Jurkat, Clone E6-1 (cell line): ENCODE results near the gene ANKRD23.

ENCODE experiments used
- DNase-seq: peaks from one replicate; pipeline ENCODE4 v3.0.0-alpha.2; 2011; ENCODE audit warnings: low read depth, low spot score
- H3K4me3 ChIP-seq: 2 replicates; pipeline ENCODE4 v1.5.1; 2011; ENCODE audit warnings: mild to moderate bottlenecking, low read length, control low read depth, moderate library complexity

The ANKRD23 gene

DNA sequence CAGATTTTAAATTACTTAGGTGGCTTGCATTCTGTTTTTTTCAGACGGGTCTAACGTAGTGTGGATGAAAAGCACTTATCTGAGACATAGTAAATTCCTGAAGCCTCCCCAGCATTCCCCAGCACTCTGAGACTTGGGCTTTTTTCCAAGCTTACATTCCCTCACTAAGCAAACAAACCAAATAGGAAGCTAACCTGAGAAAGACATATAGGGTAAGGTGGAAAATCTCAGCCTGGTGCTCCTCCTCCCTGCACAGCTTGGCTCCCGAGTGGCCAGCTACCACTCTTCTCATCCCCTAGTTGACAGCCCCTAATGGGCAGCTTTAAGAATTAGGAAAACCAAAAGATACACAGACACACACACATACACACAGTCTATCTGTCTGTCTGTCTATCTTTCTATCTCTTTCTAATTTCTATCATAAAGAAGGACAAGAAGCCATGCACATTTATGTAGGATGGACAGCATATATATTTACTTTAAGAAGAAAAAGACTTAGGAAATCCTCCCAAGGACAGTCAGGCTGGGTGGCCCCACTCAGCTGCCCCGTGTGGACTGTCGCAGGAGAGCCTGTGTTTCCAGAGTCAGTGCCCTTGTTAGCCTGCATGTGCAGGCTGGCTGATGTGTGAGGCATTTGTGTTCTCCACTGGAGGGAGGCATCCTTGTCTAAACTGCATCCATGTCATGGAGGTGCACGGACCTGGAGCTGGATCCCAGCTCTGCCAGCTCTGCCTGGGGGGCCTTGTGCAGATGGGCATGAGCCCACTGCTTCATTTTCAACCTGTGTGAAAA is 19.5 kb downstream of the ANKRD23 start:
- no peak for DNase-seq
- H3K4me3 ChIP-seq, result no peak overlapping the region

DNA sequence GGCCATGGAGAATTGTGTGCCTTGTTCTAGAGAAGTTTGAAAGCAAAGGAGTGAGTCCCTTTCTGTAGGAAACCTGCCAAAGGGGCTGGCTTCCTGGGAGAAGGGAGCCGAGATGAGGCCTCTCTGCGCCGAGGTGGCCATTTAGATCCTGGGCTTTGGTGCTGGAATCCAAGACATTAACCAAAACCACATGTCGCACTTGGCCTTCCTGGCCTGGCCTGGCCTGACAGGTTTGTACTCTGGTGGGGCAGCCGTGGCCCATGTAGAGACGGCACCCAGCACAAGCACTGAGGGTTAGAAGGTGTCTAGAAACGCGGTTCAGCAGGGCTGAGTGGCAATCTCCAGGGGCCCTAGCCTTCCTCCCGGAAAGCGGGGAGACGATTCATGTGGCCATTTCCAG is 20.6 kb downstream of the ANKRD23 start:
- DNase-seq, result no peak
- no peak overlapping the region for H3K4me3 ChIP-seq

DNA sequence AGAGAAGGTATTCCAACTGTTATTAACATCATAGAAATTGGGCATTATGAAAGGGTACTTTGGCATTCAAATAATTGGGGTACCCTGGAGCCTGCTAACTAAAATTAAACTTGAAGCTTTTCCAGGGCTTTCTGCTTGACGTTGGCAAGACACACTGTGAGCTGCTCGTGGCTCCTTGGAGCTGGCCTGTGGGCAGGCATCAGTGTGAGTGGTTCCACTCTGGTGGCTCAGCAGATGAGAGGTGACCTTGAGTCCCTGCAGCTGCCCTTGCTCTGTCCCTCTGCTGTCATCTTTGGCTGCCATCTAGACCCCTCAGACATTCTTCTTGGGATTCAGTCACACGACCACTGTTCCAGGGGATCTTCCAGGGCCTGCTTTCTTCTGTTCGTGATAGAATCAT is 21.0 kb downstream of the ANKRD23 start:
- no peak for DNase-seq
- no peak overlapping the region for H3K4me3 ChIP-seq

DNA sequence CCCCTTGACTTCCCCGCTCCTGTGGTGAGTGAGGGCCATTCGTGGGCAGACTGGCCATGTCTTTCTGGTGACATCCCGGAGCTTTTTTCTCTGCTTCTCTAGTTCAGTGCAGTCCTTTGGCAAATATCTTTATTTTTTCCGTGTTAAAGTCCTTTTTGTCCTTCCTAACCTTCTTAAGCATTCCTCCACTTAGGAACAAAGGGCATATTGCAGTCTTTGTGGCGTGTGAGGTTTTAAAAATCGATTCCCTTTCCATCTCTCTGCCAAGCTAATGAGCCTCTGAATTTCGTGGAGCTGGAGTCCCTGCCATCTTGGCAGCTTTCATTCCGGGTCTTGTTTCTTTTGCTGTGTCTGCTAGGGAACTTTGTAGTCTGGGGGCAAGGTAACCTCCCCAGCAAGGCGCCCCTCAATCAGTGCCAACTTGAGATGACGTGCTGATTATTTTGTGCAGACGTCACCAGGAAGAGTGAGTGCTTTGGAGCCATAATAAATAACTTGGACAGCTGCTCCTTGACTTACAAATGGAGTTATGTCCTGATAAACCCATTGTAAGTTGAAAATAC is 22.6 kb downstream of the ANKRD23 start:
- no peak overlapping the region for H3K4me3 ChIP-seq
- DNase-seq, result no peak

DNA sequence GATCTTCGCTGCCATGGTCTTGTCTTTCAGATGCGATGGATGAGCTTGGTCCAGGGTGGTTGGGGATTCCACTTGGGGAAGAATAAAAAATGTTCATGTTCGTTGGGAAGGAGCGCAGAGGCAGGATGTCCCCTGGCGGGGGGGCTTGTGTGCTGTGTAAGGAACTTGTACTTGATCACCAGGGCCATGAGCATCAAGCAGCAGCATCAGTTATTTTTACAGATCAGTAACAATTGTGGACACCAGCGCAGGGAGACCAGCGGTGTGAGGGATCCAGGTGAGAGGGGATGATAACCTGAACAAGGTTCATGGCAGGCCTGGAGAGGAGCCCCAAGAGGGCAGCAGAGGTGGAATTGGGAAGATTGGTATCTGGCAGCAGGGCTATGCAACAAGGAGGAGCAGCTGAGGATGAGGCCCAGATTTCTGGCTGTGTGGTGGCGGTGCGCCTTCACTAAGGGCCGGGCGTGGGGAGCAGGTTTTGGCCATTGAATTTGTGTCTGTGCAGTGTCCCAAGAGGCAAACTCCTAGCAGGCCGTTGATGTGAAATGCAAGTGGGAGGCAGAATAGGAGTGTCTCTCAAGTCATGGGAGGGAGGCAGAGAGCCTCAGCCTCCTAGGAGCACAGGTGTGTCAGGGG is 23.8 kb downstream of the ANKRD23 start:
- no peak overlapping the region for H3K4me3 ChIP-seq
- no peak for DNase-seq

DNA sequence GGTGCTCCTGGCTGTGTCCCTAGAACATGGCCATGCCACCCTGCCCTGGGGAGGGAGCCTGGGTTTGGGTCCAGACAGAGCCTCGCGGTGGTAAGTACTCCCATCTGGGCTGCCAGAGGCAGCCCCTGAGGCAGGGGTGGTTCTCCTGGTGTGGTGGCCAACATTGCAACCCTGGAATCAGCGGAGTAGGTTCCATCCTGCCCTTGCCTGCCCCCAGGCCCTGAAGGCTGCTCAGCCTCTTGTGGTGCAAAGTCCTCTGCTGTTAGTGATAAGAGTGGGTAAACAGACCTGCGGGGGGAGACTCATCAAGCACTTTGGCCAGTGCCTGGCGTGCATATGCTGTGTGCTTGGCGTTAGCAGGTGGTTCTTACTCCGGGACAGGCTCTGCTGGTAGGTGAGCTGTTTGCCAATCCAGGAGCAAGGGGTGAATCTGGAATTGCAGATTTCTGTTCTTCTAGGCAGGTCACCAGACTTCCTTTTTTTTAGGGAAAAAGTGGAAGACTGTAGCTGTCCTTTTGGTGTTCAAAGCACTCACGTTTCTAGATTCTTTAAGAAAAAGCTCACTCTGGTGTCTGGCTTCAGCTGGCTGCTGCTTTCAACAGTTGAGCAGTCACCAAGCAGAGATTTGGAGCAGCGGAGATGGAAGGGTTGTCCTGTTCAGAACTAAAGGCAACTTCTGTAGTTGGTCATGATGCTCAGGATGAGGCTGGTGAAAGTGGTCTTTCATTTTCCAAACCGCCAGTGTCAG is 24.5 kb downstream of the ANKRD23 start:
- DNase-seq, result no peak
- H3K4me3 ChIP-seq, result no peak overlapping the region

DNA sequence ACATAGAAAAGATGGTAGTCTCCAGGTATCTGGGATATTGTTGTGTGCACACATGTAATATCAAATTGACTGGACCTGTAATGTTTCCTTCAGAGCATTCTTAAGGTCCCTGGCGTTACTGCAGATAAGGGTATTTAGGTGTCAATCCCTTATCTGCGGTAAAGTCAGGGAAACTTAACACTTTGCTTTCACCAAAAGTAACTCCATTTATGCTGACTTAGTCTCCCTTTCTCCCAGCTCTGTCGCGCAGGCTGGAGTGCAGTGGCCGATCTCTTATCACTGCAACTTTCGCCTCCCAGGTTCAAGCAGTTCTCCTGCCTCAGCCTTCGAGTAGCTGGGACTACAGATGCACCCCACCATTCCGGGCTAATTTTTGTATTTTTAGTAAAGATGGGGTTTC is 25.9 kb downstream of the ANKRD23 start:
- H3K4me3 ChIP-seq, result no peak overlapping the region
- no peak for DNase-seq

DNA sequence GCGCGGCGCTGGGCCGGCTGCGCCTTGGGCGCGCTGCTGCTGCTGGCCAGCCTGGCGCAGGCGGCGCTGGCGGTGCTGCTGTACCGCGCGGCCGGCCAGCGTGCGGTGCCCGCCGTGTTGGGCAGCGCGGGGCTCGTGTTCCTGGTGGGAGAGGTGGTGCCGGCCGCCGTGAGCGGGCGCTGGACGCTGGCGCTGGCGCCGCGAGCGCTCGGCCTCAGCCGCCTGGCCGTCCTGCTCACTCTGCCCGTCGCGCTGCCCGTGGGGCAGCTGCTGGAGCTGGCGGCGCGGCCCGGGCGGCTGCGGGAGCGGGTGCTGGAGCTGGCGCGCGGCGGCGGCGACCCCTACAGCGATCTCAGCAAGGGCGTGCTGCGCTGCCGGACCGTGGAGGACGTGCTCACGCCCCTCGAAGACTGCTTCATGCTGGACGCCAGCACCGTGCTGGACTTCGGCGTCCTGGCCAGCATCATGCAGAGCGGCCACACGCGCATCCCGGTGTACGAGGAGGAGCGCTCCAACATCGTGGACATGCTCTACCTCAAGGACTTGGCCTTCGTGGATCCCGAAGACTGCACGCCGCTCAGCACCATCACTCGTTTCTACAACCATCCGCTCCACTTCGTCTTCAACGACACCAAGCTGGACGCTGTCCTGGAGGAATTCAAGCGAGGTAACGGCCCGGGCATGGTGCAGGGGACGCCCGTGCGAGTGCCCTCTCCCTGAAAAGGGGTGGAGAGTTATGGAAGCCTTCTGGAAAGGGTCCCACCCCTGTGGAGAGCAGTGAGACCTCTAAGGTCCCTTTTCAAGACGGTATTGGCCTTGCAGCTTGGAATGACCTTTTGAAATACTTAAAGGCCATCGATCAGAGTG is 26.8 kb downstream of the ANKRD23 start:
- no peak for DNase-seq
- peak overlapping the region; percentile 55 for H3K4me3 ChIP-seq

DNA sequence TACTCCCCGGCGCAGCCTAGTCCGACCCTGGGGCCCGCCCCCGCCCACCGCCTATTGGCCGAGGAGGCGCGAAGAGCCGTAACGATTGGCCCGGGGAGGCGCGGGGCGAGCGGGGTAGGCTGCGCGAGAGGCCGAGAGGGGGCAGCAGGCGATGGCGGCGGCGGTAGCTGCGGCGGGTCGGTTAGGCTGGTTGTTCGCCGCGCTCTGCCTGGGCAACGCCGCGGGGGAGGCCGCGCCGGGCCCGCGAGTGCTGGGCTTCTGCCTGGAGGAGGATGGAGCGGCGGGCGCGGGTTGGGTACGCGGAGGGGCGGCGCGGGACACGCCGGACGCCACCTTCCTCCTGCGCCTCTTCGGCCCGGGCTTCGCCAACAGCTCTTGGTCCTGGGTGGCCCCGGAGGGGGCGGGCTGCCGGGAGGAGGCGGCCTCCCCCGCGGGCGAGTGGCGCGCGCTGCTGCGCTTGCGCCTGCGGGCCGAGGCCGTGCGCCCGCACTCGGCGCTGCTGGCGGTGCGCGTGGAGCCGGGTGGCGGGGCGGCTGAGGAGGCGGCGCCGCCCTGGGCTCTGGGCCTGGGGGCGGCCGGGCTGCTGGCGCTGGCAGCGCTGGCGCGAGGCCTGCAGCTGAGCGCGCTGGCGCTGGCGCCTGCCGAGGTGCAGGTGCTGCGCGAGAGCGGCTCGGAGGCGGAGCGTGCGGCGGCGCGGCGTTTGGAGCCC is 27.5 kb downstream of the ANKRD23 start, which contains the start of gene CNNM3:
Gene CNNM3, plus strand, starts transcription at position 142 of the 709 bp plus-strand sequence. Its CDS starts 10 bp downstream, at position 152.
- H3K4me3 ChIP-seq, result peak within 1 kb of the TSS; percentile 71
- peak; percentile 78 for DNase-seq

DNA sequence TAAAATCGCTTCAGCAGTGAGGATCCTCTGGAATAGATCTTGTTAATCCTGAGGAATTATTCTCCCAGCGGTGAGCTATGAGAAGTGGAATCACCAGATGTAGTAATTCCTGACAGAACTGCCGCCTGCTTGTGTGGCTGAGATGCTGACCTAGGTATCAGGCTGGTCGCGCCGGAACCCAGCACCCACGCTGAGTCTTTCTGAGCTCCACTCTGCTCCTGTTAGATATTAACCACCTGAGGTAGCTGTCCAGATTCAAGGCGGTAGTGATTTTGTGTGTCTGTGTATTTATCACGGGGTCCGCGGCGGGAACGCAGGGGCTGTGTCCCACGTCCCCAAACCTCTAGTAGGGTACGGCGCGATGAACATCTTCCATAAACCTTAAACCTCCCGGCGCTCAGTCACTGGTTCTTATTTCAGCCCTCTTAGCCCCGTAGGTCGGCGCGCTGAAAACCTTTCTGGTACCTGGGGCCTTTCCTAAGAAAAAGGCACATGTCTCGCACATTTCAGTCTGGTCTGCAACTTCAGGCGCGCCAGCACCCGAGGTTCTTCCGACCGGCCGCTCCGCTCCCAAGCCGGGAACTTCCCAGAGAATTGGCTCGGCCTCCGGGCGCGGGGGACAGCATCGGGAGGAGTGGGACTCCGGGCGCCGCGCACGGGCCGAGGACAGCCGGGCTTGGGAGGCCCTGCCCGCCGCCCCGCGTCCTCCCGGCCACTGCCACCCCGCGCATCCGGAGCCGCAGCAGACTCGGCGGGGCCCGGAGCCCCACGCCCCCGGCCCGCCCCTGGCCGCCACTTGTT is 28.3 kb downstream of the ANKRD23 start:
- peak overlapping the region; percentile 71 for H3K4me3 ChIP-seq
- no peak for DNase-seq

DNA sequence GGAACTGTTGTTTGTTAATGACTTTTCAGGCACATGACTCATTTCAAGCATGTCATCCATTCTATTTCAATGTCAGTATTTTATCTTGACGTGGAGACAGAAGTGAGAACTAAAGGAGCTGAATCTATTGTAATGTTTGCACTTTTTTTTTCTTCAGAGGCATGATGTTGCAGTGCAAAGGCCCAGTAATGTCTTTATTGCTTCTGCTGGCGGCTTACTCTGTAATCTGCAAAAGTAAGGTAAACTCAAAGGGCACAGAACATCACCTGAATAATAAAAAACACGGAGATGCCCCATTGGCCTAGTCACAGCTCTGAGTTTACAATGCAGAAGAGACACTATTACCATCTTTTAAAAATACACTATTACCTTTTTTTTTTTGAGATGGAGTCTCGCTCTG is 30.2 kb downstream of the ANKRD23 start:
- DNase-seq, result no peak
- H3K4me3 ChIP-seq, result no peak overlapping the region

DNA sequence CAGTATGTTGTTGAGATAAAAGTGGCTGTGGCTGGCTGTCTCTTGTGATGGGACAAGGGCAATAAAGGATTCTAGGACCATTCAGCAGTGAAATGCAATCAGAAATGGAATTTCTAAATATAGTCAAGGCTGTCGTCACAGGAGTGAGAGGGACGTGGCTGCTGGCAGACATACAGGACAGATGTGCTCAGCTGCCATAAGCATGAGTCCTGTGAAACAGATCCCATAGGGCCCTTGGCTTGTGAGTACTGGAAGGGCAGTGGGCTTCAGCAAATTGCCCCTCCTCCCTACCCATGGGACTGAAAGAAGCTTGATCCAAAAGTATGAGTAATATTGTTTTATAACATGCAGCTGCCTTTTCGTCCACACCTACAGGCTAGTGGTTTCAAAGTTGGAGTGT is 31.9 kb downstream of the ANKRD23 start:
- H3K4me3 ChIP-seq, result no peak overlapping the region
- no peak for DNase-seq

DNA sequence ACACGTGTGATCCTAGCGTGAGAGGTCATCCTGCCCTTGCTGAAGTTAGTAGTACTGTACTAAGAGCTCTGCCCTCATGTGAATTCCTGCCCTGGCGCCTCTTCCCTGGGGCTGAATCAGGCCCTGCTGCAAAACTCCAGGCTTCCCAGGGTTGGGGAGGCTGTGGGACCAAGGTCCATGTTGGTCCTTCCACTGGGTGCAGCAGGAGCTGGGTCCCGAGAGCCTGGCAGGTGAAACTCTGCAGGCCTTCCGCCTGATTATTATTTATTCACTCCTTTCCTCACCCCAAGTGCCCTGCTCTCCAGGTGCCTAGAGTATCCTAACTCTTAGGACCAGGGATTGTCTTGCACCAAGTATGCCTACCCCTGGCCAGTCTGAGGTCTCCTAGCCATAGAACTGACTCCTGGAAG is 33.0 kb downstream of the ANKRD23 start:
- DNase-seq, result no peak
- H3K4me3 ChIP-seq, result no peak overlapping the region

DNA sequence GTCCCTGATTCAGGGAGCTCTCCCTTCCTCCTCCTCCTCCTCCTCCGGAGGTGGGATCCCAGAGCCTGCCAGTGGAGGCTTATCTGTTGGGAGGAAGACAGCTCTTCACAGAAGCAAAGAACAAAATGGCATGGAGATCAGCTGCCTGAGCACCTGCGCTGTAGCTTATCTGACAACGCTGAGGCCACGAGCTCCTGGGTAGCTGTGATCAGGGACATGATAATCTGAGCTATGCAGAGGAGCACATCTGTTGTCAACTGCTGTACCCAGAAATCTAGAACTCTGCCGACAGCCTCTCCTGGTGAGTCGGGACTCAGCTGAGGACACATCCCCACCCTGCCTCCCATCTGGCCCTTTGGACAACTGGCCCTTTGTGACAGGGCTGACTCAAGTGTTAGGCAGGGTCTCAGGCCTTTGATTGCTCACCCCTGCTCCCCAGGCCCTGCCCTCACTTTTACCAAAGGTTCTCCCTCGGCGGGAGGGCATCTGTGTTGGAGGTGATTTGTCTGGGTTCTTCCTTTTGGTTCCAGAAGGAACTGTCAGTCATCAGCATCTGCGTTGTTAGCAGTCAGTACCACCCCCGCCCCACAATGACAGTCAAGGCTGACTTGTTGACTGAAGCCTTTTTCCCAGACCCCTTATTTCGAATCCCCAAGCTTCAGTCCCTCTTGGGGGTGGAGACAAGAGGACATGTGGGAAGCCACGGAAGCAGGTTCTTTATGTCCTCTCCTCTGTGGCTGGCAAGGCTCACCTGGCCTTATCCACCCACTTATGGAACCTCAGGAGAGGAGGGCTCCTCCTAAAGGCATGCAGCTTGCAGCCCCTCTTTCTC is 33.7 kb downstream of the ANKRD23 start:
- no peak for DNase-seq
- no peak overlapping the region for H3K4me3 ChIP-seq

DNA sequence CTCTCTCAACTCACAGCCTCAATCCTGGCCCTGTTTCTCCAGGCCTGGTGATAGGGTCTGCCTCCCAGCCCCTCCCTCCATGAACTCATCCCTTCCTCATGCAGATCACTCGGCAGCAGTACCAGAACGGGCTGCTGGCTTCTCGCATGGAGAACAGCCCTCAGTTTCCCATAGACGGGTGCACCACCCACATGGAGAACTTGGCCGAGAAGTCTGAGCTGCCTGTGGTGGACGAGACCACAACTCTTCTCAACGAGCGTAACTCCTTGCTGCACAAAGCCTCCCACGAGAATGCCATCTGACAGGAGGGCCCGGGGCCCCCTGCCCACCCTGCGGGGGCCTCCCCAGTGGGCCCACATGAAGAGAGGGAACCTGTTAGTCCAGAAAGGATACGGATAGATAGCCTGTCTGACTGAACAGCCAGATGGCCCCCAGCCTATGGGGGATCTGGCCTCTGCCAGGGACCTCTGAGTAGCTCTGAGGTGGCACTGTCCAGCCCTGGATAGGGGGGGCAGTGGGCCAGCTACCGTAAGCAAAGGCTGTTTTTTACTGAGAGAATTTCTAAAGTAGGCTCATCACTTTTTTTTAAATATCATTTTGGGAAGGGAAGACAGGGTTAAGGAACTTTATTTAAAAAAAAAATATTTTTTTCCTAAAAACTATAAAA is 34.5 kb downstream of the ANKRD23 start:
- DNase-seq, result no peak
- H3K4me3 ChIP-seq, result no peak overlapping the region

DNA sequence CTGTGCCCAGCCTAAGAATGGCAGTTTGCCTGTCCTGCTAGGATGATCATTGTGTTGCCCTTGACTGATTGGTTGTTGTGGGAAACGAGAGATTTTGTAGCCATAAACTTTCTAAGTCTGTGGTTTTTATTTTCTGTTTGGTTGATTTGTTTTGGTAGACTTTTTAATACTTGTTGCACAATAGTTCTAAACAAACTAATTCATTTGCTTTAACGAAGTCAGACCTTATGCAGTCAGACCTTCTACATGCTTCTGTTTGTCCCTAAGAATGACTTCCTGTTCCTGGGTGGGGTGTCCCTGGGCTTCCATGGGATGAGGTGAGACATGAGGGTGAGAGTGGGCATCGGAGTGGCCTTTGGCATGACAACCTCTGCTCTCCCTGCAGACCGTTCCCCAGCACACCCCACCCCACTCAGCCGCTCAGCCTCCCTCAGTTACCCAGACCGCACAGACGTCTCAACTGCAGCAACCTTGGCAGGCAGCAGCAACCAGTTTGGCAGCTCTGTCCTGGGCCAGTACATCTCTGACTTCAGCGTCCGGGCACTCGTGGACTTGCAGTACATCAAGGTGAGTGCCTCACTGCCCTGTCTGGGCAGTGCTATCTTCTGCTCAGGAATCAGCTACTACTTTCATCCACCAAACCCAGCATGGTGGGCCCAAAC is 35.5 kb downstream of the ANKRD23 start:
- DNase-seq, result no peak
- H3K4me3 ChIP-seq, result no peak overlapping the region
